HUES6 (cell line): ENCODE measurements around the gene PELO.
"Not testable (repeated sequence)": the region's sequence is repeated elsewhere in the genome, so short reads cannot be mapped to it uniquely, and the experiment has no call there.

Source experiments
- H3K27ac ChIP-seq: 2 replicates; pipeline ENCODE4 v1.7.0; 2013; ENCODE audit warnings: low read depth, mild to moderate bottlenecking, low read length, inconsistent platforms
- H3K27me3 ChIP-seq: 2 replicates; pipeline ENCODE4 v1.6.1; 2013; ENCODE audit warnings: low read length; ENCODE audit not compliant: control insufficient read depth, insufficient read depth
- H3K36me3 ChIP-seq: 2 replicates; pipeline ENCODE4 v1.6.1; 2013; ENCODE audit warnings: low read length; ENCODE audit not compliant: control insufficient read depth, insufficient read depth
- H3K4me1 ChIP-seq: 2 replicates; pipeline ENCODE4 v1.6.1; 2013; ENCODE audit warnings: low read length; ENCODE audit not compliant: control insufficient read depth, insufficient read depth
- H3K4me3 ChIP-seq: 2 replicates; pipeline ENCODE4 v1.5.1; 2013; ENCODE audit warnings: low read depth, low read length
- H3K9ac ChIP-seq: one replicate; pipeline ENCODE4 v1.6.1; 2013; ENCODE audit warnings: mild to moderate bottlenecking, low read length
- H3K9me3 ChIP-seq: 2 replicates; pipeline ENCODE4 v1.6.1; 2013; ENCODE audit warnings: low read depth, low read length; ENCODE audit not compliant: control insufficient read depth, insufficient read depth

PELO gene, protein sequence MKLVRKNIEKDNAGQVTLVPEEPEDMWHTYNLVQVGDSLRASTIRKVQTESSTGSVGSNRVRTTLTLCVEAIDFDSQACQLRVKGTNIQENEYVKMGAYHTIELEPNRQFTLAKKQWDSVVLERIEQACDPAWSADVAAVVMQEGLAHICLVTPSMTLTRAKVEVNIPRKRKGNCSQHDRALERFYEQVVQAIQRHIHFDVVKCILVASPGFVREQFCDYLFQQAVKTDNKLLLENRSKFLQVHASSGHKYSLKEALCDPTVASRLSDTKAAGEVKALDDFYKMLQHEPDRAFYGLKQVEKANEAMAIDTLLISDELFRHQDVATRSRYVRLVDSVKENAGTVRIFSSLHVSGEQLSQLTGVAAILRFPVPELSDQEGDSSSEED

DNA sequence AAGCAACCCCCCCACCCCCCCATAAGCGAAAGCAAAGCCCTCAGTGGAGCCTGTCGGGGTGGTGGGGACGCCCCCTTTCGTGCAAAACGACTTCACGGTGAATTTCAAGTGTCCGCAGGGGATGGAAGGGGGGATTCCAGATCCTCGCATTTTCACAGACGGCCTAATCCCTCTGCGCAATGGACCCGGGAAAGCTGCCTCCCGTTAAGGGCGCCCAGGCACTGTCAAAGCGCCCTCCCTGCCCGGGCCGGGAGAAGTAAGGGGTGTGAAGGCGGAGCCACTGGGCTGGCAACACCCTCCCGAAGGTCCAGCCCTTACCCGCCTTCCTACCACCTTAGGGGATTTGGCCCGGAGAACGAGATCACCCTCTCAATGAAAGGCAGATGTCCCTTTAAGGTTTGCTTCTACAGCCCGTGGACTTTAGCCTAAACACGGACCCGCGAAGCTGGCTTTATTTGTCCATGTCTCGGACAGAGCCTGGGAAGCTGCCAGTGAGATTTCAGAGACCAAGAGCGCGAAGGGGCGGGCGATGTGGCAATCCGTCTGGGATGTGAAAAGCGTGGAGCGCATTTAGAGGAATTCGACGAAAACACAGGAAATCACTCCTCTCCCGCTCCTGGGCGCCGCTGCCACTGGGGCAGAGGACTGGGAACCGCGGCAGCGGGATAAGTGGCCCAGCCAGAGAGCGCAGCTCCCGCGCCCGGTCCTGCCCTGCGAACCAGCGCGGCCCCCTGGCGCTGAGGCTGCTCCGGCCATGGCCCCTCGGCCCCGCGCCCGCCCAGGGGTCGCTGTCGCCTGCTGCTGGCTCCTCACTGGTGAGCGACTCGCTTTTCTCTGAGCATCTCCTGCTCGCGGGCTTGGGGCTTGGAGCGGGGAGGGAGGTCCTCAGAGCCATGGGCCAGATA is at the start of gene PELO, which contains the start of gene ITGA1:
Gene PELO (plus strand): TSS at position 317 of the 905 bp plus-strand sequence. CDS start 12,479 bp downstream, outside the sequence.
Gene ITGA1 (plus strand): TSS at position 317 of the 905 bp plus-strand sequence. CDS start 438 bp downstream, at position 755.
- Histone ChIP-seq H3K36me3 (no peaks in the 10 kb centered on the region), H3K9me3 (no peaks in the 10 kb centered on the region), H3K27ac (no peak within 1 kb of the TSS; the same call in 1 of the 2 replicates), H3K27me3 (no peaks in the 10 kb centered on the region), H3K4me1 (peaks cover 10% of the 10 kb centered on the region; the same call in 1 of the 2 replicates), H3K4me3 (peak within 1 kb of the TSS; percentile 77), H3K9ac (peak within 1 kb of the TSS; percentile 49)

DNA sequence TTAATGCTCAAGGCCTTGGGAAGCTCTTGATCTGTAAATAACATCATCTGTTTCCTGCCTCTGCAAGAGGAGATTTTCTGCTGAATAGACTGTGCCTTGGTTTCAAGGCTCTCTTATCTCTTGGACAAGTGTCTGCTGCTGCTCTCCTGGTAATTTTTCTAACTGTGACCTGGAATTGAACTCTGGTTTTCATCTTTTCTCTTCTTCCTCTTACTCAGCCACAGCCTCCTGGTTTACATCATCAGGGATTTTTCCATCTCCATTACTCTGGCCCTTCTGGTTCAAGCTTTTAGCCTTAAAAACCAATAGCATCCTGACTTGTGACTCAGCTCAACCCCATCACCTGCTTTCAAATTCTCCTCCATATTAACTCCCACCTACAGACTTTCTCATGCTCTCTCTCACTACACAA is 49.6 kb upstream of the PELO start:
- Histone ChIP-seq H3K9ac (no peak overlapping the region), H3K27ac (no peak overlapping the region), H3K9me3 (no peaks in the 10 kb centered on the region)

DNA sequence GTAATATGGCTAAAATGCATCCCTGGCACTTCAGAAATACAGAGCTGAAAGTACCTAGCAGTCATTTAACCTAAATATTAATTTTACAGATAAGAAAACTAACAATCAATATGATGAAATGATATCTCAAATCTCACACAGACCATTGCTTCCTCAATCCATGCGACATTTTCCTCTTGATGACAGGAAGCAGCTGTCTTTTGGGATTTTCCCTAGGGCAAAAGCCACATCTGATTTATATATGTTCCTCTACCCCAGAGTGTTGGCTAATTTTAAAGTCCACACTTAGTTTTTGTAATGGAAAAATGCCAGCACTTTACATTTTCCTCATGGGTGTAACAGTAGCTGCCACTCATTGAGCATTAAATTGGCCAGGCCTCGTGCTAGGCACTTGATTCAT is 47.7 kb upstream of the PELO start:
- Histone ChIP-seq H3K9me3 (no peaks in the 10 kb centered on the region), H3K9ac (no peak overlapping the region), H3K4me3 (no peak overlapping the region), H3K27ac (no peak overlapping the region), H3K27me3 (no peaks in the 10 kb centered on the region), H3K4me1 (no peaks in the 10 kb centered on the region), H3K36me3 (no peaks in the 10 kb centered on the region)

More for the DNA sequence above, 49.6 kb upstream of the PELO start:
- Histone ChIP-seq H3K4me1 (no peaks in the 10 kb centered on the region), H3K27me3 (no peaks in the 10 kb centered on the region), H3K4me3 (no peak overlapping the region), H3K36me3 (no peaks in the 10 kb centered on the region)

DNA sequence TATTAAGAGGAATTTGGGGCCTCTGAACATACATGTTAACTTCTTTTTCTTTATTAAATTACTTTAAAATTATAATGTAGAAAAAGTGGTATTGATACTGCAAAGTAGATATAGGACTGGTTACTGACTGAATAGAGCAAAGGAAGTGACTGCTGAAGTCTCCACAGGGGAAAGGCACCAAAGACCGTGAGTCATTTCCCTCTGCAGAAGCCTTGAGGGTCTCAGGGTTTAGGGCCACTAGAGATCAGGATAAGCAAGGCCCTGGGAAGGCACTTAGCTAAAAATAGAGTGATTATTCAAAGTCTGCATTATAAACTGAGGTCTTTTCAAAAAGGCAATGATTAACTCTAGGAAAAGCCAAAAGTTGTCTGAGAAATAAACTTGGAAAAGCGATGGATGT is 44.7 kb upstream of the PELO start:
- Histone ChIP-seq H3K4me3 (no peak overlapping the region), H3K27ac (no peak overlapping the region), H3K36me3 (no peaks in the 10 kb centered on the region), H3K9ac (no peak overlapping the region), H3K4me1 (no peaks in the 10 kb centered on the region), H3K27me3 (no peaks in the 10 kb centered on the region), H3K9me3 (no peaks in the 10 kb centered on the region)

DNA sequence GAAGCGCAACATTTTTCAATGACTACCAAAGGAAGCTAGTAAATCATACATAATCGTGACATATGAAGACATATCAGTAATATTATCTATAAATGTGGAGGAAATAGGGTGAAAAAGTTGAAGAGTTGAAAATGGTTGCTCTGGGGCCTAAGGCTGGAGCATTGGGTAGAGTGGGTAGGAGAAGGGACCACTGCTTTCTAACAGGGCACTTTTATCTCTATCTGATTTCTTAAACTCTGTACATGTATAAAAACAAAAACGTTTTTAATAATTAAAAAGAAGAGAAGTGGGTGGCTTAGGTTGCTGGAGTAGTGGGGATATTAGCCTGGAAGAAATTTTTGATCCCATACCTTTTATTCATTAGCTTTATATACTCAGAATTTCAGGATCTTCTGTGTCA is 44.2 kb upstream of the PELO start:
- Histone ChIP-seq H3K36me3 (no peaks in the 10 kb centered on the region), H3K27ac (no peak overlapping the region), H3K9ac (no peak overlapping the region), H3K9me3 (no peaks in the 10 kb centered on the region), H3K27me3 (no peaks in the 10 kb centered on the region), H3K4me1 (no peaks in the 10 kb centered on the region), H3K4me3 (no peak overlapping the region)

DNA sequence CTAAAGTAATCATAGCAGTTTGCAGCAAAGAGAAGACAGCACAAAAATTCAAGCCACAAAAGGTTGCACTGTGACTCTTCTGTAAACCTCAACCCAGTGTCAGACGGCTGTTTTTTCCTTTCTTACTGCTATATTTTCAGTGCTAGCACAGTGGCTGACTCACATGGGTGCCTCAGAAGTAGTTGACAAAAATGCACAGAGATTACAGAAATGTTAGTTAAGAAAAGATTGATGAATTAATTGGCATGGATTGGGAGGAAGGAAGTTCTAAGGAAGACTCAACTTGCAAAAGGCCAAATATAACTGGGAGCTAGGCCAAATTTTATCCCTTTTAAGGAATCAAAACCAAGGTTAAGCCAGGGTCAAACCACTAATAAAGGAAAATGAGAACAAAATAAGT is 43.7 kb upstream of the PELO start:
- H3K27ac ChIP-seq = no peak overlapping the region
- no peaks in the 10 kb centered on the region for H3K9me3 ChIP-seq
- no peaks in the 10 kb centered on the region for H3K4me1 ChIP-seq
- no peaks in the 10 kb centered on the region for H3K36me3 ChIP-seq
- no peak overlapping the region for H3K4me3 ChIP-seq
- H3K27me3 ChIP-seq = no peaks in the 10 kb centered on the region
- H3K9ac ChIP-seq = no peak overlapping the region

DNA sequence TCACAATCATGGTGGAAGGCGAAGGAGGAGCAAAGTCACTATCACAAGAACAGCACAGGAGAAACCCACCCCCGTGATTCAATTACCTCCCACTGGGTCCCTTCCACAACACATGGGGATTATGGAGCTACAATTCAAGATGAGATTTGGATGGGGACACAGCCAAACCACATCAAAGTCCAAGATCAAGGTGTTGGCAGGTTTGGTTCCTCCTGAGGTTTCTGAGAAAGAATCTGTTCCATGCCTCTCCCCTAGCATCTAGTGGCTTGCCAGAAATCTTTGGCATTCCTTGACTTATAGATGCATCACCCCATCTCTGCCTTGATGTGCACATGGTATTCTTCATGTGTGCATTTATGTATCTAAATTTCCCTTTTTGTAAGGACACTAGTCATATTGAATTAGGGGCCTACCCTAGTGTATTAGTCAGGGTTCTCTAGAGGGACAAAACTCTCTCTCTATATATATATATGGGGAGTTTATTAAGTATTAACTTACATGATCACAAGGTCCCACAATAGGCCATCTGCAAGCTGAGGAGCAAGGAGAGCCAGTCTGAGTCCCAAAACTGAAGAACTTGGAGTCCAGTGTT is 42.8 kb upstream of the PELO start:
- H3K36me3 ChIP-seq, H3K4me1 ChIP-seq, H3K4me3 ChIP-seq, H3K9ac ChIP-seq, H3K27ac ChIP-seq, H3K9me3 ChIP-seq, H3K27me3 ChIP-seq: not testable (repeated sequence)

DNA sequence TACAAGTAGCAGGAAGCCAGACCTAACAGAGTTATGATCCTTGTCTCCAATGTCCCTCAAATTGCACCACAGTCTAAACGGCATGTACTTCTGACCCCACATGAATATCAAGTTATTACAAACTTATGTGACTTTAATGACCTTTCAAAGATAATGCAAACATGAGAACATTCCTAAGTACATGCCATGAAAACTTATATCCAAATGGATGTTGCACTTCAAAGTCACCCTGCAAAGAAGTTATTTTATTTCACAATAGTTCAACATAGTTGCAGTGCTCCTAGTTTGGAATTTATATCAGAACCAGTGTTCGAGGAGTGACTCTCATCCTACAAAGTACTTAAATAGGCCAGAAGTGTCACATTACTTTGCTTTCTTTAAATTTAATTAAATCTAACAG is 41.2 kb upstream of the PELO start:
- Histone ChIP-seq H3K36me3 (no peaks in the 10 kb centered on the region), H3K27ac (no peak overlapping the region), H3K4me1 (peaks cover 3% of the 10 kb centered on the region; the same call in 1 of the 2 replicates), H3K4me3 (no peak overlapping the region), H3K27me3 (no peaks in the 10 kb centered on the region), H3K9ac (no peak overlapping the region), H3K9me3 (no peaks in the 10 kb centered on the region)

DNA sequence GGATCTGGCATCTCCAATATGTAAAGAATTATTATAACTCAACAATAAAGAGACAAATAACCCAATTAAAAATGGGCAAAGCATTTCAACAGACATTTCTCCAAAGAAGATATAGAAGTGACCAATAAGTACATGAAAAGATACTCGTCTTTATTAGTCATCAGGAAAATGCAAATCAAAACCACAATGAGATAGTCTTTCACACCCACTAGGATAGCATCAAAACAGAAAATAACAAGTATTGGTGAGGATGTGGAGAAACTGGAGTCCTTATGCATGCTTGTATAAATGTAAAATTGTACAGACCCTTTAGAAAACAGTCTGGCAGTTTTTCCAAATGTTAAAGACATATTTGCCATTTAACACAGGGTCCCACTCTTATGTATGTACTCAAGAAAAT is 39.1 kb upstream of the PELO start:
- H3K4me3 ChIP-seq = no peak overlapping the region
- H3K9ac ChIP-seq = no peak overlapping the region
- H3K27me3 ChIP-seq = no peaks in the 10 kb centered on the region
- no peak overlapping the region for H3K27ac ChIP-seq
- H3K9me3 ChIP-seq = no peaks in the 10 kb centered on the region
- H3K4me1 ChIP-seq = peaks cover 3% of the 10 kb centered on the region; the same call in 1 of the 2 replicates
- H3K36me3 ChIP-seq = no peaks in the 10 kb centered on the region

DNA sequence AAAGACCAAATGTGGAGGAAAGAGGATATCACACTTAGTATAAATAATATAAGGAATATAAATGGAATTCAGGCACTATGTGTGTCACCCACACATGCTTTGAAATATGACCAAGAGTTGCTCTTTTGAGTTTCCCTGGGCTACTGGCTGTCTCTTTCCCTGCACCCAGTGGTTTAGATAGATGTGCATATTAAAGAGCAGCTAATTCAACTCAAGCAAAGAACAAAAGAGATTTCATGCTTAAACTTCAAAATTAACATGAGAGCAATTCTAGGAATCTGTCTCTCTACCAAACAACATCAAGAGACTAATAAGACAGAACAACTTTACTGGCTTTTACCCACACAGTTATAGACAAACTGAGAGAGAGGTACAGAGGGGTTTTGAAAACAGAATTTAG is 38.0 kb upstream of the PELO start:
- Histone ChIP-seq H3K36me3 (no peaks in the 10 kb centered on the region), H3K4me3 (no peak overlapping the region), H3K27ac (no peak overlapping the region), H3K27me3 (no peaks in the 10 kb centered on the region), H3K4me1 (peaks cover 3% of the 10 kb centered on the region; the same call in 1 of the 2 replicates), H3K9me3 (no peaks in the 10 kb centered on the region), H3K9ac (no peak overlapping the region)
